22Rv1 (cell line): Measurements from ENCODE around the gene LENG8.

Source experiments
- CTCF ChIP-seq: fragments of 450-650 bp; IDR thresholded peaks from 2 replicates; pipeline ENCODE4 v1.5.1; 2017; ENCODE audit warnings: mild to moderate bottlenecking
- ZFX ChIP-seq: fragments of 450-650 bp; IDR thresholded peaks from 2 replicates; pipeline ENCODE4 v1.6.1; 2017; ENCODE audit warnings: antibody characterized with exemption, borderline replicate concordance

GRCh38 chr19:54426291-54426931 lies 22.6 kb upstream of the LENG8 start:
- TF ChIP-seq CTCF = no peak
- no peak for TF ChIP-seq ZFX
